Ovary (tissue), 9 donors: ENCODE results near the gene AKNA. TPM values are rescaled to one million over a fixed set of nuclear protein-coding genes. Genes with fewer than 3 reads are reported as not detected.

Experiments
- DNase-seq, 5 donors: peaks; one replicate each; pipeline ENCODE4 v3.0.0-alpha.2; 2019 to 2020
- H3K27ac ChIP-seq, 2 donors: fragments of 200-600 bp; one replicate each; pipeline versions ENCODE4 v1.5.1 to v1.8.0; 2019 to 2022
- H3K27me3 ChIP-seq: fragments of 200-600 bp; one replicate; pipeline ENCODE4 v1.8.0; 2022
- H3K36me3 ChIP-seq: fragments of 200-600 bp; sonication (generic); one replicate; pipeline ENCODE4 v1.5.1; 2019
- H3K4me1 ChIP-seq: one replicate; pipeline ENCODE4 v1.8.1; 2013; ENCODE audit warnings: mild to moderate bottlenecking, moderate library complexity; ENCODE audit not compliant: insufficient read depth
- H3K4me3 ChIP-seq: fragments of 200-600 bp; sonication (generic); one replicate; pipeline ENCODE4 v1.5.1; 2017
- H3K9me3 ChIP-seq, 2 donors: fragments of 200-600 bp in 1 of 2; sonication (generic) in 1 of 2; one replicate each; pipeline versions ENCODE4 v1.5.1 to v1.8.1; 2013 to 2019; ENCODE audit warnings: mild to moderate bottlenecking in 1 of 2, moderate library complexity in 1 of 2
- EP300 ChIP-seq: sonication (generic); formaldehyde crosslinking; IDR thresholded peaks from one replicate; pipeline ENCODE4 v1.6.1; 2017; ENCODE audit warnings: antibody characterized with exemption
- POLR2A ChIP-seq: fragments of 450-650 bp; IDR thresholded peaks from one replicate; pipeline ENCODE4 v1.6.1; 2017; ENCODE audit warnings: antibody characterized with exemption, mild to moderate bottlenecking, moderate library complexity
- whole genome bisulfite sequencing, 3 donors: extraction: QIAGEN DNeasy Blood & Tissue Kit in 1 of 3; methylation state at CpG; one replicate each; pipeline versions ENCODE4 v1.1.5 to v1.1.7; 2013 to 2017; 5-methylcytosine and 5-hydroxymethylcytosine counted together
- intact Hi-C, 4 donors: fragments of 100-400 bp; cut with DNase I; formaldehyde crosslinking; loops; one replicate each; pipeline versions ENCODE4 v1.11.0 to v1.15.1; 2022 to 2023
- polyA plus RNA-seq, 2 donors: library from polyadenylated mRNA; stranded (reverse); fragments of 200-250 nt in 1 of 2; fragments of 350-450 nt in 1 of 2; fragmentation: Illumina TruSeq in 1 of 2; extraction: RNeasy Lipid Tissue Mini Kit (QIAGEN cat#74804) in 1 of 2; gene quantifications; one replicate each; pipeline ENCODE4 v1.2.3, GENCODE V29; 2013 to 2014
- total RNA-seq, 7 donors: library from RNA; depleted of rRNA in 2 of 7; stranded (reverse); fragments of >200 nt in 2 of 7; fragmentation: NEBNext Ultra II Directional in 3 of 7; extraction: Animal tissue kit (Norgen Biotek cat#: 25700) in 3 of 7; gene quantifications; one replicate each; pipeline versions ENCODE4 v1.1.0 to v1.2.4, GENCODE V29; 2016 to 2023
- TF ChIP-seq, protein P1 (sequence below), 3 donors: fragments of 450-650 bp in 2 of 3; fragments of 200-600 bp in 1 of 3; IDR thresholded peaks; one replicate each; pipeline versions ENCODE4 v1.5.1 to v1.8.0; 2016 to 2022; ENCODE audit warnings: antibody characterized with exemption in 3 of 3, mild to moderate bottlenecking in 1 of 3
- donor health status: DM: no; HTN: no; CAD: no; lungs with moderate emphysema.
- donor health status: DM: no; HTN: no; CAD: no.
- donor health status: Bipolar disorder and iron deficiency.
- donor health status: DM: yes; HTN: yes; CAD: no.
- donor health status: DM: no; HTN: no; CAD: no.
- donor health status: DM: yes; HTN: yes; CAD: no.

The AKNA gene
- total and polyA plus RNA-seq, 9 donors, result 12.9 to 123 (median 36.4) TPM

DNA sequence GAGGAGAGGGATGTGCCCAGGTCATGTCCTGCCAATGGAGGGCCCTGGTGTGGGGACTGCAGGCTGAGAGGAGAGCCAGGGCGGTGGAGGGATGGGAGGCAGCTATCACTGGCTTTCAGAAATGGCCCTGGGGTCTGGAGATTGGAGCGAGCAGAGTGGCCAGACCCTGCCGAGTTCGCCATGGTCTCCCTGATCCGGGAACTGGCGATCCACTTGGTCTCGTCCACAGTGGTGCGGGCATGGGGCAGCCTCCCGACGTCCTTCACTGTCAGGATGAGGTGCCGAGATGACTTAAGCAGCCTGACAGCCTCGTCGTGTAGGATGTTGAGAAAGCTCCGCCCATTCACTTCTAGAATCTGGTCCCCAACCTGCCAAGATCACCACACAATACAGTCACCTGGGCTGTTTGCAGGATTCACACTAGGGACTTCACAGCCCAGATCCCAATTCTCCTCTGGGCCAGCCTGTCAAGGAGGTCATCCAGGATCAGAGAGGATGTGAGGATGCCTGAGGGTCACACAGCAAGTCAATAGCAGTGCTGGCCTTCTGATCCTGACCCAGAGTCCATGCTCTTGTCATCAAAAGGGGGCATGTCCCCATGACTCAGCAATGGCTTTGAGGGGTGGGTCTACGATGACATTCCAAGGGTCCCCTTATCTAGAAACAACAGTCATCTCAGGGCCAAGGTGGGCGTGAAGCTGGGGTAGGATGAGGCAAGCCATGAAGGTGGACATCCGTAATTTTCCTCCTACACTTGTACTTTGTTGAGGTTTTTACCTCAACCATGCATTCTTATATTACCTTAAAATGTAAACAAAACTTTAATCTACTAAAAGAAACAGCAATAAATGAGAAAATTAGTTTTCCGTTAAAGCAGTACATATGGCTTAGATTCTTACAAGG lies 38.5 kb upstream of the AKNA start:
- H3K27me3 ChIP-seq, result no peaks in the 10 kb centered on the region
- TF ChIP-seq POLR2A (no peak), EP300 (no peak)
- TF ChIP-seq, protein P1, sequence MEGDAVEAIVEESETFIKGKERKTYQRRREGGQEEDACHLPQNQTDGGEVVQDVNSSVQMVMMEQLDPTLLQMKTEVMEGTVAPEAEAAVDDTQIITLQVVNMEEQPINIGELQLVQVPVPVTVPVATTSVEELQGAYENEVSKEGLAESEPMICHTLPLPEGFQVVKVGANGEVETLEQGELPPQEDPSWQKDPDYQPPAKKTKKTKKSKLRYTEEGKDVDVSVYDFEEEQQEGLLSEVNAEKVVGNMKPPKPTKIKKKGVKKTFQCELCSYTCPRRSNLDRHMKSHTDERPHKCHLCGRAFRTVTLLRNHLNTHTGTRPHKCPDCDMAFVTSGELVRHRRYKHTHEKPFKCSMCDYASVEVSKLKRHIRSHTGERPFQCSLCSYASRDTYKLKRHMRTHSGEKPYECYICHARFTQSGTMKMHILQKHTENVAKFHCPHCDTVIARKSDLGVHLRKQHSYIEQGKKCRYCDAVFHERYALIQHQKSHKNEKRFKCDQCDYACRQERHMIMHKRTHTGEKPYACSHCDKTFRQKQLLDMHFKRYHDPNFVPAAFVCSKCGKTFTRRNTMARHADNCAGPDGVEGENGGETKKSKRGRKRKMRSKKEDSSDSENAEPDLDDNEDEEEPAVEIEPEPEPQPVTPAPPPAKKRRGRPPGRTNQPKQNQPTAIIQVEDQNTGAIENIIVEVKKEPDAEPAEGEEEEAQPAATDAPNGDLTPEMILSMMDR (IDR thresholded peaks at IDR 0.05), result no peak
- no peaks in the 10 kb centered on the region for H3K9me3 ChIP-seq
- WGBS, 3 donors, result 86 to 88% (median 86%) methylated on average over 18 of the region's 18 CpGs
- H3K4me3 ChIP-seq, result no peak overlapping the region
- H3K4me1 ChIP-seq, result no peaks in the 10 kb centered on the region
- H3K36me3 ChIP-seq, result no peaks in the 10 kb centered on the region
- no peak overlapping the region for H3K27ac ChIP-seq
- peak in 1 of 5 donors; percentile 21 for DNase-seq
- intact Hi-C loops, result no loop called here

DNA sequence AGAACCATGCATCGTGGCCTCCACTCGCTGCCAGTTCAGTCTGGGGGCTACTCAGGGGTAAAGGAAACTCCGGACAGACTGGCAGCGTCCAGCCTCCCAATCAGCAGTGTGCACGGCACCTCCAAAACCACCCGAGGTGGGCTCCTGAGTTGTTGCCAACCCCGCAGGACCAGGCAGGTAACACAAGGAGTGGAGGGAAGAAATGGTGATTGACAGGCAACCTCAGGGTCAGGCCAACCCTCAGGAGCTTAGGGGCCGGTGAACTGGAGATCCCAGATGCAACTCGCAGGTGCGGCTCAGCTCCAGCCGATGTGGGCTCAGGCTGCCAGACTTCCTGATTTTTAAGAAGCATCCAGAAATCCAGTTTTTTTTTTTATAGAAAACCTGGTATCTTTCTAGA lies 37.3 kb upstream of the AKNA start:
- WGBS, 3 donors, result 85 to 93% (median 88%) methylated on average over 11 of the region's 11 CpGs
- Histone ChIP-seq H3K36me3 (no peaks in the 10 kb centered on the region), H3K9me3 (no peaks in the 10 kb centered on the region), H3K27ac (no peak overlapping the region), H3K4me3 (no peak overlapping the region), H3K27me3 (no peaks in the 10 kb centered on the region), H3K4me1 (no peaks in the 10 kb centered on the region)
- intact Hi-C loops, result no loop called here
- TF ChIP-seq POLR2A, result no peak
- TF ChIP-seq, protein P1 (IDR thresholded peaks at IDR 0.05), result no peak
- TF ChIP-seq EP300, result no peak
- peak in 1 of 5 donors; percentile 27 for DNase-seq

DNA sequence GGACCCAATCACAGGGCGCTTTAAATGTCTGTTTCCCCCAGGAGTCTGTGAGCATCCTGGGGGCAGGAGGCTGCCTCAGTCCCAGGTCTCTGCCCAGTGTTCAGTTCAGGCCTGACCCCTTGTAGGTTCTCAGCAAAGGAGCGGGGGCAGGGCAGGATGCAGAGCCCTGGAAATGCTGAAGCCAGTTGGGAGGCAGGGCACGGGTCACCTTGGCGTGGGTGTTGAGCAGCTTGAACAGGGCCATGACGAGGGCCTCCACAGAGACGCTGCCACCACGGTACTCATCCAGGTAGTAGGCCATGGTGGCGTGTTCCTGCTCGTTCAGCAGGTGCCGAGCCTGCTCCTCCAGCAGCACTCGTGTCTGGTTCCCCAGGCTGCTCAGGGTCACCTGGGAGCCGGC lies 36.3 kb upstream of the AKNA start:
- Histone ChIP-seq H3K27ac (no peak overlapping the region), H3K9me3 (no peaks in the 10 kb centered on the region), H3K4me1 (no peaks in the 10 kb centered on the region), H3K36me3 (no peaks in the 10 kb centered on the region), H3K4me3 (no peak overlapping the region), H3K27me3 (no peaks in the 10 kb centered on the region)
- no peak for TF ChIP-seq POLR2A
- TF ChIP-seq EP300, result no peak
- TF ChIP-seq, protein P1 (IDR thresholded peaks at IDR 0.05), result no peak
- 85 to 89% (median 88%) methylated on average over 12 of the region's 12 CpGs for WGBS, 3 donors
- DNase-seq, result peak in 1 of 5 donors; percentile 26
- intact Hi-C loops, result no loop called here

DNA sequence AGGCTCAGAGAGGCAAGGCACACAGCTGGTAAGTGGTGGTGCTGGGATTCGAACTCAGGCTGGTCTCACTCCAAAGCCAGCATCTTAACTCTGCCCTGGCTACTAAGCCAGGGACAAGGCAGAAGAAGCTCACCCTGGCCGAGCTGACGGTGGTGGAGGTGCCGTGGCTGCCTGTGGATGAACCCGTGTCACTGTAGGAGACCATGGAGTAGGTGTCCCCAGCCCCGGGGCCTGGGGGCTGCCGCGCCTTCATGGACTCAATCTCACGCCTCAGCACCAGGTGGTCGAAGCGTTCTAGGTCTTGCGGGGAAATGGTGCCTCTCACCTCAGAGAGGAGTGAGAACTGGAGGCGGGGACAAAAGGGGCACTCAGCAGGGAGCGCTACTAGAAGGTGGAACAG lies 35.4 kb upstream of the AKNA start:
- intact Hi-C loops, result no loop called here
- WGBS, 3 donors, result 88 to 94% (median 91%) methylated on average over 14 of the region's 14 CpGs
- Histone ChIP-seq H3K4me3 (no peak overlapping the region), H3K27ac (no peak overlapping the region), H3K27me3 (no peaks in the 10 kb centered on the region), H3K9me3 (no peaks in the 10 kb centered on the region), H3K4me1 (no peaks in the 10 kb centered on the region), H3K36me3 (no peaks in the 10 kb centered on the region)
- TF ChIP-seq, protein P1 (IDR thresholded peaks at IDR 0.05), result no peak
- TF ChIP-seq POLR2A, result no peak
- no peak for TF ChIP-seq EP300
- DNase-seq, result peak in 1 of 5 donors; percentile 25
